Endothelial cell of umbilical vein (primary cell): ENCODE data around the gene ACVR2B. TPM values are rescaled to one million over a fixed set of nuclear protein-coding genes. Genes with fewer than 3 reads are reported as not detected.

Source experiments
- BruUV-seq: library from RNA; stranded (reverse); fragments of 400-500 nt; replicated peaks from 2 replicates; lab custom pipeline; 2021; lab: Mats Ljungman, UMichigan
- CTCF ChIA-PET: fragments of 300-600, 350-600 bp; sonication (Branson Sonifier 250); formaldehyde crosslinking; loops from one replicate; lab custom pipeline; 2021; ENCODE audit warnings: antibody characterized with exemption, inconsistent platforms; lab: Charles Lee
- POLR2A ChIA-PET: fragments of 300-600, 350-600 bp; sonication (Branson Sonifier 250); formaldehyde crosslinking; loops from one replicate; lab custom pipeline; 2021; ENCODE audit warnings: antibody characterized with exemption, inconsistent platforms; lab: Charles Lee
- DNase-seq: peaks from one replicate; pipeline ENCODE4 v3.0.0-alpha.2; 2011; ENCODE audit warnings: low read depth, low spot score
- FAIRE-seq: peaks from 2 replicates; lab custom pipeline; 2011; peaks lifted over from hg19 to GRCh38; lab: Jason Lieb, UNC
- H2AFZ ChIP-seq: 2 replicates; pipeline ENCODE4 v1.6.0; 2012; ENCODE audit warnings: low read depth, low read length, control low read depth, inconsistent platforms
- H3K27ac ChIP-seq: 2 replicates; pipeline ENCODE4 v1.5.1; 2011; ENCODE audit warnings: low read depth, mild to moderate bottlenecking, control low read depth, low read length, moderate library complexity; ENCODE audit not compliant: insufficient read depth
- H3K27me3 ChIP-seq, 2 experiments: 2 replicates each; pipeline versions ENCODE4 v1.6.0 to v1.6.1; 2011; ENCODE audit warnings: low read length in 2 of 2, mixed read lengths in 1 of 2; ENCODE audit not compliant: control insufficient read depth in 2 of 2, insufficient read depth in 2 of 2
- H3K36me3 ChIP-seq, 2 experiments: 2 replicates in 1 of 2; 3 replicates in 1 of 2; pipeline ENCODE4 v1.5.1; 2011; ENCODE audit warnings: low read length in 2 of 2, mild to moderate bottlenecking in 1 of 2, moderate library complexity in 1 of 2; ENCODE audit not compliant: control insufficient read depth in 2 of 2, insufficient read depth in 2 of 2; ENCODE audit errors: extremely low read depth in 1 of 2
- H3K4me1 ChIP-seq: 3 replicates; pipeline ENCODE4 v1.5.1; 2011; ENCODE audit warnings: mild to moderate bottlenecking, low read length; ENCODE audit not compliant: control insufficient read depth, insufficient read depth; ENCODE audit errors: extremely low read depth
- H3K4me2 ChIP-seq: 2 replicates; pipeline ENCODE4 v1.6.1; 2011; ENCODE audit warnings: low read length, control low read depth, mixed read lengths; ENCODE audit not compliant: insufficient read depth
- H3K4me3 ChIP-seq, 3 experiments: fragments of 200-600 bp in 1 of 3; sonication (generic), shearing (Covaris generic) in 1 of 3; replicated peaks in 1 of 3; 2 replicates each; pipeline ENCODE4 v1.5.1; 2011 to 2016; ENCODE audit warnings: control low read depth in 3 of 3, low read length in 3 of 3, mild to moderate bottlenecking in 2 of 3, inconsistent platforms in 1 of 3, low read depth in 1 of 3, moderate library complexity in 1 of 3; ENCODE audit not compliant: insufficient read depth in 1 of 3
- H3K79me2 ChIP-seq: 2 replicates; pipeline ENCODE4 v1.6.0; 2012; ENCODE audit warnings: low read length, inconsistent platforms; ENCODE audit not compliant: control insufficient read depth, insufficient read depth
- H3K9ac ChIP-seq: replicated peaks from 2 replicates; pipeline ENCODE3; 2011; ENCODE audit warnings: low read length, control low read depth; ENCODE audit not compliant: insufficient read depth; ENCODE audit errors: extremely low read depth
- H3K9me1 ChIP-seq: replicated peaks from 3 replicates; pipeline ENCODE4 v1.6.0; 2011; ENCODE audit warnings: mild to moderate bottlenecking, low read length; ENCODE audit not compliant: control insufficient read depth, insufficient read depth; ENCODE audit errors: extremely low read depth
- H3K9me3 ChIP-seq: replicated peaks from 2 replicates; pipeline ENCODE4 v1.5.1; 2012; ENCODE audit warnings: low read length, inconsistent platforms; ENCODE audit not compliant: control insufficient read depth, insufficient read depth
- H4K20me1 ChIP-seq: replicated peaks from 2 replicates; pipeline ENCODE3; 2011; ENCODE audit warnings: mild to moderate bottlenecking, low read length; ENCODE audit not compliant: control insufficient read depth, insufficient read depth; ENCODE audit errors: extremely low read depth
- EZH2 ChIP-seq: IDR thresholded peaks from 2 replicates; pipeline ENCODE4 v1.6.1; 2012; ENCODE audit warnings: borderline replicate concordance, low read depth, mild to moderate bottlenecking, moderate library complexity, low read length, inconsistent platforms; ENCODE audit not compliant: severe bottlenecking
- FOS ChIP-seq: IDR thresholded peaks from 2 replicates; pipeline ENCODE4 v1.6.1; 2011; ENCODE audit warnings: mild to moderate bottlenecking, low read length, moderate library complexity, borderline replicate concordance; ENCODE audit not compliant: insufficient read depth
- GATA2 ChIP-seq: IDR thresholded peaks from 2 replicates; pipeline ENCODE4 v1.7.0; 2011; ENCODE audit warnings: low read depth, mild to moderate bottlenecking, moderate library complexity, mixed read lengths, low read length; ENCODE audit not compliant: insufficient read length, insufficient read depth
- JUN ChIP-seq: IDR thresholded peaks from 2 replicates; pipeline ENCODE4 v1.6.1; 2011; ENCODE audit warnings: borderline replicate concordance, low read depth; ENCODE audit not compliant: insufficient read length, insufficient read depth
- MYC ChIP-seq: IDR thresholded peaks from one replicate; pipeline ENCODE4 v1.6.1; 2011; ENCODE audit warnings: mild to moderate bottlenecking, low read depth, low read length
- POLR2A ChIP-seq: IDR thresholded peaks from 2 replicates; pipeline ENCODE4 v1.6.1; 2012; ENCODE audit warnings: low read depth, mild to moderate bottlenecking, control low read depth, low read length
- dilution Hi-C: fragments of 300-500 bp; cut with MboI; formaldehyde crosslinking; loops from one replicate; pipeline ENCODE4 v1.15.0; 2019; ENCODE audit warnings: low sequenced_read_pairs; ENCODE audit not compliant: extremely low pct_ligation_motif_present
- intact Hi-C: fragments of 100-400 bp; cut with micrococcal nuclease; formaldehyde crosslinking; loops from one replicate; pipeline ENCODE4 v1.10.0; 2022
- polyA plus RNA-seq, 4 experiments: library from polyadenylated mRNA; depleted of rRNA in 3 of 4; stranded (reverse) in 3 of 4; unstranded in 1 of 4; fragments of >200 nt; gene quantifications; 2 replicates each; pipeline versions ENCODE4 v1.2.1 to v1.2.3, GENCODE V29; 2011 to 2012; ENCODE audit warnings: missing spikeins in 1 of 4
- total RNA-seq: library from RNA; stranded (reverse); gene quantifications from 2 replicates; pipeline ENCODE4 v1.2.3, GENCODE V29; 2021
- TF ChIP-seq, protein P1 (sequence below): IDR thresholded peaks from 2 replicates; pipeline ENCODE4 v1.6.1; 2011; ENCODE audit not compliant: insufficient read depth, insufficient read length
- TF ChIP-seq, protein P2 (sequence below), 2 donors: IDR thresholded peaks; 1 replicate in 1 of 2; 2 replicates in 1 of 2; pipeline ENCODE4 v1.5.1; 2011; ENCODE audit warnings: low read length in 2 of 2, mild to moderate bottlenecking in 2 of 2, moderate library complexity in 2 of 2, control low read depth in 1 of 2, inconsistent platforms in 1 of 2, low read depth in 1 of 2; ENCODE audit not compliant: insufficient read depth in 1 of 2; ENCODE audit errors: extremely low read depth in 1 of 2

The ACVR2B gene
- total and polyA plus RNA-seq, 2 donors (not counting 3 experiments of a cell fraction or from before 2014, with no cell fraction given), result 2.0 to 4.9 TPM

DNA sequence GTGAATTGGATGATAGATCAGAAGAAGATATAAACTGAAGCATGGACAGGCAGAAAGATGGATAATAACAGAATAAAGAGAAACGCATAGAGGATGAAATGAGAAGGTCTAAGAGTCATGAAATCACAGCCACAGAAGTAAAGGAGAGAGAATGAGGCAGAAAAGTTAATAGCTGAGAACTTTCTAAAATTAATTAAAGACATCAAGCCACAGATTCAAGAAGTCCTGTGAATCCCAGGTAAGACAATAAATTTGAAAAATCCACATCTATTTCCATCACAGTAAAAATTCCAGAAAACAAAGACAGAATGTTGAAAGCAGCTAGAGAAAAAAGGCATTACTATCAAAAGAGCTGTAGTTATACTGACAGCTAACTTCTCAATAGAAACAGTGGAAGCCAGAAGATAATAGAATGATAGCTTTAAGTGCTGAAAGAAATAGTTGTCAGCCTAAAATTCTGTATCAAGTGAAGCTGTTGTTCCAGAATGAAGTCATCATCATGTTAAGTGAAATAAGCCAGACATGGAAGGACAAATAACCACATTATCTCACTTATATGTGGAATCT lies 12.0 kb downstream of the ACVR2B start:
- FAIRE-seq (no peak), DNase-seq (no peak)
- intact Hi-C loops (no loop called here), dilution Hi-C loops (no loop called here)
- Histone ChIP-seq H3K9me3 (no peaks in the 10 kb centered on the region), H3K9me1 (no peaks in the 10 kb centered on the region), H3K9ac (no peak overlapping the region), H3K4me1 (no peaks in the 10 kb centered on the region), H3K36me3 (no peaks in the 10 kb centered on the region), H3K27me3 (no peaks in the 10 kb centered on the region), H4K20me1 (no peaks in the 10 kb centered on the region), H3K79me2 (no peaks in the 10 kb centered on the region), H2AFZ (no peak overlapping the region), H3K4me3 (no peak overlapping the region), H3K27ac (no peak overlapping the region), H3K4me2 (no peak overlapping the region)
- ChIA-PET POLR2A (no interaction called here), CTCF (no interaction called here)
- no TSS peak for BruUV-seq
- TF ChIP-seq MYC (no peak), EZH2 (no peak), JUN (no peak), FOS (no peak), GATA2 (no peak), POLR2A (no peak)
- TF ChIP-seq, protein P1, sequence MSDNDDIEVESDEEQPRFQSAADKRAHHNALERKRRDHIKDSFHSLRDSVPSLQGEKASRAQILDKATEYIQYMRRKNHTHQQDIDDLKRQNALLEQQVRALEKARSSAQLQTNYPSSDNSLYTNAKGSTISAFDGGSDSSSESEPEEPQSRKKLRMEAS, result no peak
- TF ChIP-seq, protein P2, sequence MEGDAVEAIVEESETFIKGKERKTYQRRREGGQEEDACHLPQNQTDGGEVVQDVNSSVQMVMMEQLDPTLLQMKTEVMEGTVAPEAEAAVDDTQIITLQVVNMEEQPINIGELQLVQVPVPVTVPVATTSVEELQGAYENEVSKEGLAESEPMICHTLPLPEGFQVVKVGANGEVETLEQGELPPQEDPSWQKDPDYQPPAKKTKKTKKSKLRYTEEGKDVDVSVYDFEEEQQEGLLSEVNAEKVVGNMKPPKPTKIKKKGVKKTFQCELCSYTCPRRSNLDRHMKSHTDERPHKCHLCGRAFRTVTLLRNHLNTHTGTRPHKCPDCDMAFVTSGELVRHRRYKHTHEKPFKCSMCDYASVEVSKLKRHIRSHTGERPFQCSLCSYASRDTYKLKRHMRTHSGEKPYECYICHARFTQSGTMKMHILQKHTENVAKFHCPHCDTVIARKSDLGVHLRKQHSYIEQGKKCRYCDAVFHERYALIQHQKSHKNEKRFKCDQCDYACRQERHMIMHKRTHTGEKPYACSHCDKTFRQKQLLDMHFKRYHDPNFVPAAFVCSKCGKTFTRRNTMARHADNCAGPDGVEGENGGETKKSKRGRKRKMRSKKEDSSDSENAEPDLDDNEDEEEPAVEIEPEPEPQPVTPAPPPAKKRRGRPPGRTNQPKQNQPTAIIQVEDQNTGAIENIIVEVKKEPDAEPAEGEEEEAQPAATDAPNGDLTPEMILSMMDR (IDR thresholded peaks at IDR 0.05; ENCODE audit: extremely low read depth in 1 of 2, insufficient read depth in 1 of 2, low read depth in 1 of 2, low read length in 2 of 2), result no peak
